Measurements from ENCODE around the gene DLD. TPM values are rescaled to one million over a fixed set of nuclear protein-coding genes. Genes with fewer than 3 reads are reported as not detected.
"Not testable (repeated sequence)": the region's sequence is repeated elsewhere in the genome, so short reads cannot be mapped to it uniquely, and the experiment has no call there.

DLD gene
- total RNA-seq, 2 experiments from 2014 or later = 74.3 to 74.9 TPM

DNA sequence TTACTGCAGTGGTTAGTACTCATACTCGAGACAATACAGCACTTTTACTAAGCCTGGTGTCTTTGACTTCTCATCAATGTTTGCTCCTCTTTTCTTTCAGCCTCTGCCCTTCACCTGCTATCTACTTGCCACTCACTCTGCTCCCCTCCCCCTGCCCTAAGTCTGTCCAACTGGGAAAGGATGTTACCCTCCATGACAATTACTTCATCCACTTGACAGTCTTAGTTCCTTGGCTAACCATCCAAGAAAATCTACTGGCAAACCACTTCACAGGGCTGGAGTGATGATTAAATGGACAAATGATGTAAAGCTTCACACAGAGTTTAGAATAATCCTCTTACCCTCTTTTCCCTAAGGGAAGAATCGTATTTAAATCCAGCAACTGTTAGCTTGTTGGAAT is 8.2 kb upstream of the DLD start:
- peaks cover 0 to 5% of the 10 kb centered on the region in 2 experiments for H3K27me3 ChIP-seq (ENCODE audit: control insufficient read depth in 1 of 2, insufficient read depth in 2 of 2, low read length in 2 of 2)
- no peaks in the 10 kb centered on the region for H3K9me3 ChIP-seq (ENCODE audit: control insufficient read depth in 1 of 2, insufficient read depth in 1 of 2, low read length in 2 of 2)
- Mint-ChIP-seq H3K27ac (no peak overlapping the region), H3K4me3 (no peak overlapping the region), H3K36me3 (ENCODE audit: low read depth) (no peaks in the 10 kb centered on the region), H3K9me3 (no peaks in the 10 kb centered on the region), H3K27me3 (peaks cover 18% of the 10 kb centered on the region), H3K4me1 (ENCODE audit: low read depth) (peaks cover 13% of the 10 kb centered on the region)
- POLR2A ChIA-PET = no interaction called here
- H3K27ac ChIP-seq (ENCODE audit: low read depth in 1 of 2, low read length in 2 of 2) = no peak overlapping the region
- H3K4me3 ChIP-seq (ENCODE audit: low read length) = no peak overlapping the region
- intact Hi-C loops (cut with DNase I, micrococcal nuclease) = loop anchor here in 1 of 2 experiments (10.0 kb wide), 1 partner anchor 728 kb away; no protein-coding TSS in a partner anchor
- ATAC-seq (ENCODE audit: poor library complexity) = no peak
- TF ChIP-seq CTCF (IDR thresholded peaks at IDR 0.05) = no peak
- DNase-seq = no peak
- CTCF ChIA-PET = no interaction called here
- no peaks in the 10 kb centered on the region for H3K4me1 ChIP-seq (ENCODE audit: insufficient read depth, low read length)
- H3K36me3 ChIP-seq (ENCODE audit: insufficient read depth, low read length) = no peaks in the 10 kb centered on the region

- peaks cover 0 to 5% of the 10 kb centered on the region in 2 experiments for H3K27me3 ChIP-seq (ENCODE audit: control insufficient read depth in 1 of 2, insufficient read depth in 2 of 2, low read length in 2 of 2)
- no peaks in the 10 kb centered on the region for H3K4me1 ChIP-seq (ENCODE audit: insufficient read depth, low read length)
- peaks cover 18% of the 10 kb centered on the region for H3K27me3 Mint-ChIP-seq
- no peak overlapping the region for H3K4me3 Mint-ChIP-seq
- no peak overlapping the region for H3K4me3 ChIP-seq (ENCODE audit: low read length)
- H3K36me3 Mint-ChIP-seq (ENCODE audit: low read depth) = no peaks in the 10 kb centered on the region
- no peak for DNase-seq
- H3K4me1 Mint-ChIP-seq (ENCODE audit: low read depth) = peaks cover 5% of the 10 kb centered on the region
- ChIA-PET CTCF (interaction anchor here (0.9 kb wide), 1 partner anchor 8 kb away, joined by 3 read pairs; no protein-coding TSS in a partner anchor), POLR2A (interaction anchor here (1.0 kb wide), 1 partner anchor 9 kb away, joined by 3 read pairs; no protein-coding TSS in a partner anchor)
- intact Hi-C loops (cut with DNase I, micrococcal nuclease) = loop anchor here in 1 of 2 experiments (10.0 kb wide), 1 partner anchor 729 kb away; no protein-coding TSS in a partner anchor
- no peaks in the 10 kb centered on the region for H3K36me3 ChIP-seq (ENCODE audit: insufficient read depth, low read length)
- no peak for ATAC-seq (ENCODE audit: poor library complexity)
- H3K9me3 Mint-ChIP-seq = no peaks in the 10 kb centered on the region
- no peak overlapping the region for H3K27ac ChIP-seq (ENCODE audit: low read depth in 1 of 2, low read length in 2 of 2)
- TF ChIP-seq CTCF (IDR thresholded peaks at IDR 0.05) = no peak
- no peak overlapping the region for H3K27ac Mint-ChIP-seq
- H3K9me3 ChIP-seq (ENCODE audit: control insufficient read depth in 1 of 2, insufficient read depth in 1 of 2, low read length in 2 of 2) = no peaks in the 10 kb centered on the region
Measured at GRCh38 chr7:107884066-107884818, 6.7 kb upstream of the DLD start.

- DNase-seq; H3K9me3 Mint-ChIP-seq; H3K36me3 ChIP-seq (ENCODE audit: insufficient read depth, low read length); H3K9me3 ChIP-seq (ENCODE audit: control insufficient read depth in 1 of 2, insufficient read depth in 1 of 2, low read length in 2 of 2); POLR2A ChIA-PET; ATAC-seq (ENCODE audit: poor library complexity); H3K4me3 Mint-ChIP-seq; H3K27ac Mint-ChIP-seq; H3K4me3 ChIP-seq (ENCODE audit: low read length); H3K27me3 ChIP-seq (ENCODE audit: control insufficient read depth in 1 of 2, insufficient read depth in 2 of 2, low read length in 2 of 2); H3K27me3 Mint-ChIP-seq; H3K27ac ChIP-seq (ENCODE audit: low read depth in 1 of 2, low read length in 2 of 2): not testable (repeated sequence)
- CTCF ChIA-PET = interaction anchor here (0.8 to 4.1 kb wide), 3 partner anchors 8 to 145 kb away, joined by 4 to 19 read pairs (median 7); partner anchors contain the start of gene CBLL1
- Mint-ChIP-seq H3K36me3 (ENCODE audit: low read depth) (peaks cover 18% of the 10 kb centered on the region), H3K4me1 (ENCODE audit: low read depth) (peaks cover 21% of the 10 kb centered on the region)
- peaks cover 24% of the 10 kb centered on the region for H3K4me1 ChIP-seq (ENCODE audit: insufficient read depth, low read length)
- intact Hi-C loops (cut with DNase I, micrococcal nuclease) = loop anchor here in 1 of 2 experiments (10.0 kb wide), 1 partner anchor 733 kb away; no protein-coding TSS in a partner anchor
Measured at GRCh38 chr7:107887827-107888226, 3.2 kb upstream of the DLD start.
